RKO (cell line): Measurements from ENCODE around the gene ERC1.

Source experiments
- DNase-seq: peaks from one replicate; pipeline ENCODE4 v3.0.0-alpha.2; 2016; ENCODE audit warnings: low spot score

ERC1 gene

DNA sequence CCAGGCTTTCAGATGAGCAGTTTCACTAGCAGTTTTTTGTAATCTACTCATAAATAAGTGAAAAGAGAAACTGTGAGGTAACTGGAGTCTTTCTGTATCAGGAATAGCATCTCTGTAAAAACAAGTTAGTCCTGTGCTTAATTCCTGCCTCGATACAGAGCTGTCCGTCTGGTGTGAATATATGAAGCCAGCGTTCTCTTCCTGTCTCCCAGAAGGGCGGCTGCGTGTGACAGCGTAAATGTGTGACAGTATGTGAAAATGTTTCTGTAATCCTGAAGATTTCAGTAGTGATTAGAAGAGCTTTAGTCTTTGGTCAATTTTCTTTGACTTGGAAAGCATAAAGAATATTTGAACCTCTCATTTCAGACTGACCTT, 453.1 kb downstream of the ERC1 start:
- DNase-seq = no peak

DNA sequence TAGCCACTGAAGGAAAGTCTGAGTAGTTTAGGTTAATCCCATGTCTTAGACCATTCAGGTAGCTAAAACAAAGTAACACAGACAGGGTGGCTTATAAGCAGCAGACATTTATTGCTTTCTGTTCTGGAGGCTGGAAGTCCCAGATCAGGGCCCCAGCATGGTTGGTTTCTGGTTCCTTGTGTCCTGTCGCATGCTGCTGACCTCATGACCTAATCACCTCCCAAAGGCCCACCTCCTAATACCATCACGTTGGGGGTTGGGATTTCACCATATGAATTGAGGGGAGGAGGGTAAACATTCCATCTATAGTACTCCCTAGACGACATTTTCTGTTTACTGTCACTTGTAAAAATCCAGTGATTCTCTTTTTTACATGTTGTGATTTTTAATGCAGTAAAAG, 454.8 kb downstream of the ERC1 start:
- no peak for DNase-seq

DNA sequence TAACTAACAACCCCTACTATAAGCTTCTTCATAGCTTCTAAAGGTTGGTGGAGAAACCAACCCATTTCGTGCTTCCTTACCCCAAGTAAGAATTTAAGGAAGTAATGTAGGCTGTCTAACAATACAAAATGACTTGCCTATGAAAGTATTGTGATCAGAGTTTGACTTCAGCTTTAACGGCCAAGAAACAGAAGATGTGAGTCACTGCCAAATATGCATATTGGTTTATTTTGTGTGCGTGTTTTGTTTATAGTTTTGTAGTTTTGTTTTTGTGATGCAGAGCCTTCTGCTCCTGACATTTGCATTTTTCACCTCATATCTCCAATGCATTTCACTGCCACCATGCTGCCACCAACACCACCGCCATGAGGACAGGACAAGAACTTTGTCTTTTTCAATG, 457.3 kb downstream of the ERC1 start:
- DNase-seq = no peak

DNA sequence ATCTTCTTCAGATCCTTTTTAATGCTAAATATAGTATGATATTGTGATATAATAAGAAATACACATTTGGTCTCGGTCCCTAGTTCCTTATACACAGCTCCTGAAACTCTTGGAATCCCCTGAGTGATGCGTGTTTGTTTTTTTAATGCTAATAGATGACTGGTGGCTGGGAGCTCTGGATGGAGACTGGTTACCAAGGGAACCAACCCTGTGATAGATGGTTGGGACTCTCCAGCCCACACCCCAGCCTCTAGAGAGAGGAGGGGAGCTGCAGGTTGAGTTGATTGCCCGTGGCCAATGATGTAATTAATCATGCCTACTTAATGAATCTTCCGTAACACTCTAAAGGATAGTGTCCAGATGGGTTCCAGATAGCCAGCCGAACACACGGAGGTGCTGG, 462.8 kb downstream of the ERC1 start:
- DNase-seq = no peak

DNA sequence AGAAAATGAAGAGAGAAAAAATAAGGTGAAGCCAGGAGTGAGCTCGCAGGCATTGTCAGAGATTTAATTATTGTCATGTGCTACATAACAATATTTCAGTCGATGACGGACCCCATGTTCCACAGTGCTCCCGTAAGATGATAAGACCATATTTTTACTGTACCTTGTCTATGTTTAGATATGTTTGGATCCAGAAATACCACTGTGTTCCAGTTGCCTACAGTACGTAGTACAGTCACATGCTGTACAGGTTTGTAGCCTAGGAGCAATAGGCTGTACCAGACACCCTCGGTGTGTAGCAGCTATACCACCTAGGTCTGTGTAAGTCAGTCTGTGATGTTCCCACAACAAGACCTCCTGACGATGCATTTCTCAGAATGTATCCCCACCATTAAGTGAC, 465.9 kb downstream of the ERC1 start:
- DNase-seq = no peak

DNA sequence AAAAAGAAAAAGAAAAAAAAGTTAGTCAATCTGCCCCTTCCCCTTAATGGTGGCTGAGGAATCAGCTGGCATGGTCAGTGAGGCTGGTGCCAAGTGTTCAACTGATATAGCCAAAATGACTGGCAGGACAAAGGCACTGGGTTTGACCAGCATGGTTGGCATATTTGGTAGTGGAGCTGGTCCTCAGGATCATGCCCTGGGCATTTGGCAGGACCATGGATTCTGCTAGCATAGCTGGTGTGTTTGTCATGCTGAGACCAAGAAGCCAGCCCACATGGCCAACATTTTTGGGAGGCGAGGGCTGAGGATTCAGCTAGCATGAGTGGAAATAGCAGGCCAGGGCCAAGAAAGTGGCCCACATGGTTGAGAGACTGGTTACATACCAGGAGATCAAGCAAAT, 466.9 kb downstream of the ERC1 start:
- peak; percentile 9 for DNase-seq

DNA sequence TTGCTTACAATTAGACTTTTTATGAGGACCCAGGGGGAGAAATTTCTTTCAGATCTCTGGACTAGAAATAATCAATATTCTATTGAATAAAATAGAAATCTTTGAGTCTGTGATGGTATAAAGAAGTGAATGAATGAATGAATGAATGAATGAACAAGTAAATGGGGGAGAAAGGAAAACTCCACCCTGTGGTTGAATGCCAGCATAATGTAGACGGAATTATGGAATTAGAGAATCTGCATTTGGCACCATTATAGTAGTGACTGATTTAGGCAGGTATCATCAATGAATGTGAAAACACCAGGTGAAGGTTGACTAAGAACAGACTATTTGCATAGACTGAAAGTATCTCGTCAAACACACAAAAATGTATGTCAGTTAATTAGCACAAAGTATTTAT, 468.3 kb downstream of the ERC1 start:
- no peak for DNase-seq

DNA sequence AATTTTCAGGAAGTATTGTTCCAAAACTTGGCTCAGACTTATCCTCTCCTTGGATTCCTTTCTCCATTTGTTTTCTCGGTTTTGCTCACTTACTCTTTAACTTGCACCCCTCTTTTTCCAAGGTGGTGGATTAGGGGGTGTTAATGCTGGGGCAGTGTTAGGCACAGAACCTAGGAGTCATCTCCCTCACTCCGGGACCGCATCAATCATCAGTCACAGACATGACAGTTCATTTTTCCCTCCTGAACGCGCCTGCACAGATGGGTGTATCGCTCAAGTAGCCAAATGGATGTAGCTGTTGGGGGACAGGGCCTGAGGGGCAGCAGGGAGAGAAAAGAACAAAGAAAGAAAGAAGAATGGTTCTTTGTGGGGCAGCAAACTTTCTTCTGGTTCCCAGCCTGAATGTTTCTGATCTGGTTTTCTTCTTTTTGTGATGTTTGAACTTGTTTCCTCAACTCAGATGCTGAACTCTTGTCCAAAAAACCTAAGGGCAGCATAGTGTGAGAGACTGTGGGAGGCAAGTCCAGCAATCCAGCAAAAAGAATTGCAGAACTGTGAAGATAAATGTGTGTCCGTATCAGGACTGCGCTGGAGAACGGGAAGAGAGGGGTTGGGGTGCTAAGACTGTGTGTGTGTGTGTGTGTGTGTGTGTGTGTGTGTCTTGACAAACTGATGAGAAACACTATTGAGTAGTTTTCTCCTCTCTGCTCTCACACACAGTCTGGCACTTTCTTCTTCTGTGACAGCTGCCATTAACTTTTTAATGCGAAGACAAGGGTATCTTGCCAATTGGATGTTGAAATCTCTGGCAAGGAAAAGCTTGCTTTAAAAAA, 472.3 kb downstream of the ERC1 start:
- no peak for DNase-seq

DNA sequence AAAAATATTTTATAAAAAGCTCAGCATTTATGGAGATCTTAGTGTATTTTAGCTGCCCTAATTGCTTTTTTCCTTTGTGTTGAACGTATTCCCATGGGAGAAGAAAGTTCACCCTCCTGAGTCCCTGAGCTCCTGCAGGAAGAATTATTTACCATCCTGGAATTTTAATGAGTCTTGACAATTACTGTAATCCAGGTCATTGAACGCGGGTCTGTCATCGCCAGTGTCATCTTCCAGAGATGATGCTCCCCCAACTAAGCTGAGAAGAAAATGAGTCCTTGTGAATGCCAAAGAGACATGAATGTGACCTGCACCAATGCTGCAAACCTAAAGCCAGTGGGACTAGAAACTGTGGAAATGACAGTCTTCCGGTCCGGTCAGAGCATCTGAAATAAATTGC, 473.9 kb downstream of the ERC1 start:
- DNase-seq = no peak

DNA sequence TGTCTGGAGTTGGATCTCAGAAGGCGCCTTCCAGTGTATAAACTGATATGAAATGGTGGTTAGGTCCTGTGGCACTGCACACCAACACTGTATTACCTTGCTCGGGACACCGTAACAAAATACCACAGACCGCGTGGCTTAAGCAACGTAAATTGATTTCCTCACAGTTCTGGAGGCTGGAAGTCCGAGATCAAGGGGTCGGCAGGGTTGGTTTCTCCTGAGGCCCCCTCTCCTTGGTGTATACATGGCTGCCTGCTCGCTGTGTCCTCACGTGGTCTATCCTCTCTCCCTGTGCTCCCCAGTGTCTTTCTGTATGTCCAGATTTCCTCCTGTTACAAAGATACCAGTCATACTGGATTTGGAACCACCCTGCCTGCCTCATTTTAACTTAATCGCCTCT, 475.0 kb downstream of the ERC1 start:
- DNase-seq = no peak

DNA sequence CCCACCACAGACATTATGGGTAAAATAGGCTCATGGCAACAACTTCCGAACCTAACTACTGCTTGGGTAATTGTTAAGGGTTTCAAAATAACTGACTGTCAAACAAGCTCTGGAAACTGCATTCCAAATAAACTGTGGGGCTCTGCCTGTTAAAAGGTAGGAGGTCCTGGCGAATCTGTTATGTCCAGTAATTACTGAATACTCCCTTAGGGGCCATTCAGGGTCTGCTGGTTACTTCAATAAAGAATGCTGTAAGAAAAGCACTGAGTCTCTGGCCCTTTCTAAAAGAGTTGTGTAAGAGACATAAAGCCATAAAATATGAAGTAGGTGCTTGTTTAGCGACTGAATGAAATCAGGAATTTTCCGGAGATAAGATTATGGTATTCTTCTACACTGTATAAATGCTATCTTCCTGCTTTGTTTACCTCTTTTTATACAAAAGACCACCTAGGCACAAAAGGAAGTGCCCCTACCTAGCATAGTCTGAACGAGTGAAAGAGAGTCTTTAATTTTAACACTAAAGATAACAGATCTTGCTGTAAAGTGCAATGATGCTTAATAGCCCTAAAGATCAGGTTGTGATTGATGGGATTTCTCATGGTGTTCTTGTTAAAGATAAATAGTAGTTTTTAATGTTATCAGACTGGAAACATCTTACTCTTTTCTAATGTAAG, 475.6 kb downstream of the ERC1 start:
- no peak for DNase-seq

DNA sequence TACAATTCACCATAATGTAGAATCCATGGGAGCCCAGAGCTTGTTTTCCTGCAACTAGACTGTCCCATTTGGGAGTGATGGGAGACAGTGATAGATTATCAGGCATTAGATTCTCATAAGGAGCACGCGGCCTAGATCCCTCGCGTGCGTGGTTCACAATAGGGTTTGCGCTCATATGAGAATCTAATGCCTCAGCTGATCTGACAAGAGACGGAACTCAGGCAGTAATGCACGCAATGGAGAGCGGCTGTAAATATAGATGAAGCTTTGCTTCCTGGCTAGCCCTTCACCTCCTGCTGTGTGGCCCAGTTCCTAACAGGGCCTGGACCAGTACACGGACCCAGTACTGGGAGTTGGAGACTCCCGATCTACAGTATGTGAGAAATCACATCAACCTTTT, 476.7 kb downstream of the ERC1 start:
- no peak for DNase-seq

DNA sequence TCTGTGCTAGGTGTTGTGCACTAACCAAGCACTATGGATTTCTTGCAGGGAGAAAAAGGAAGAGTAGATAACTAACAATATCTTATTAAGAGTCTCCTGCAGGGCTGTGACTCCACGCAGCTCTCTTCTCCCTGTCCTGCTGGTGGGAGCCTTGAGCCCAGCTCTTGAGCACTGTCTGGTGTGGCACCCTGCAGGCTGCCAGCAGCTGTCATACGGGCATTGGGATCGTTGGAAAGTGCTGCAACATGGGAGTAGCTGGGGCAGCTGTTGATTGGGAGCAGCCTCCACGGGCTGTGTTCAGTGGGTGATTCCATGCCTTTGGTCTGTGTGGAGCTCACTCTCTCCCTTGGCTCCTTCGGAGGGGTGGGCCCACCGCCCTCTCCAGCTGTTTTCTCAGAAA, 478.0 kb downstream of the ERC1 start:
- no peak for DNase-seq

DNA sequence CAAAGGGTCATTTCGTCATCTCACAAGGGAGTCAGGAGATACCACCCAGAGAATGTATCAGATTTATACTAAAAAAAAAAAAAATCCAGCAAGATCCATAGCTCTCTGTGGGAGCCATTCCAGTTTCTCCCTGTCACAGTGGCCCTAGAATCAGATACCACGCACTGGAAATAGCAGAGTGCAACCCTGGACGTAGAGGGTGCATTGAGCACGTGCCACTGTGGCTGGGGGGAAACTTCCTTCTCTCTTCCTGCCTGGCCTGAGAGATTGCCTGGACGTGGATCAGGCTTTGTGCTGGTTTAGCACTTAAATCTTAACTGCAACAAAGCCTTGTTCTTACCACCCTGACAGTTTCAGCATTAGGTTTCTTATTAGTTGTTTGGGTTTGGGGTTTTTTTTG, 479.0 kb downstream of the ERC1 start:
- no peak for DNase-seq

DNA sequence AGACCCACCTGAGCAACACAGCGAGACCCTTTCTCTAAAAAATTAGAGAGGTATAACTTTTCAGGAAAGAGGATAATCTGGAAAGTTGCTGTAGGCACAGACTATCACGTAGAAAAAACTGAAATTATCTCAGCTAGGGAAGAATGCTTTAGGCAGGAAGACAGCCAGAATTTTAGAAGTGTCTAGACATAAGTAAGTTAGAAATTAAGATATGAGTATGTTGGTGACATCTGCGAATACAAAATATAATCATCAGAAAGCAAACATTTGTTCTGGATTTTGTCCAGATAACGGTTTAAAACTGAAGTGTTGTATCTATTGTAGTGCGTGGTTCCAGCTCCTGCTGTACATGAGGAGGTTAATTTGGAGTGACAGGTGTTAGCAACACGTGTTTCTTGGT, 480.2 kb downstream of the ERC1 start:
- DNase-seq = no peak

DNA sequence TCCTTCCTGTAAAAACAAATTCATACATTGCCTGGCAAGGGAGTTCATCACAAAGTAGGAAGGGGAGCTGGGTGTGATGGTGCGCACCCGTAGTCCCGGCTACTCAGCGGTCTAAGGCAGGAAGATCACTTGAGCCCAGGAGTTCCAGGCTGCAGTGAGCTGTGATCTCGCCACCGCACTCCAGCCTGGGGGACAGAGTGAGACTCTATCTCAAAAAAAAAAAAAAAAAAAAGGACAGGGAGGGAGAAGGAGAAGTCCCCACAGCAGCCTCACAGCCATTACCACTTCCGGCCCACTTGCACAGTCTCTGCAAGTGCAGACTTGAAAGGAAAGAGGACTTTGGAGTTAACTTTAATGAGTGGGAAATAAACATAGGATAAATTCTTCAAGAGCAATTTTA, 482.4 kb downstream of the ERC1 start:
- DNase-seq = no peak

DNA sequence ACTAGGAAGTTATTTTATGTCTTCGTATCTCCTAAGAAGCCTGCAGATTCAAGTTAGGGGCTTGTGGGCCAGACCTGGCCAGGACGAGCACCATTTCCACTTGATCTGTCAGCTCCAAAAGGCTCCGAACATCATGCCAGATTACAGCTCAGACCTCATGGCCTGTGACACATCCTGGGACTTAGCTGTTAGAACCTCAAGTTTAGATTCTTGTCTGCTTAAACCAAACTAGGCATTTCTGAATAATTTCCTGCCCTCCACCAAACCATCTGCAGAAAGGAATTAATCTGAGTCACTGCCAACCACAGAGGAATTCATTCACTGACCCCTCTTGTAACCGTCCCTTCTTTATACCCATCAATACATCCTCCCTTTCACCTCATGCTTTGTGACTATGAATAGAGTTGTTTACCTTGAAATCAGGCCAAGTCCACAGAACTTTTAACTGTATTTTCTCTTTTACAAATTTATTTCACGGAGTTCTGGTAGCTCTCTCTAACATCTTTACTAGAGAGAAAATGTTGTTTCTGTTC, 483.1 kb downstream of the ERC1 start:
- peak; percentile 96 for DNase-seq

DNA sequence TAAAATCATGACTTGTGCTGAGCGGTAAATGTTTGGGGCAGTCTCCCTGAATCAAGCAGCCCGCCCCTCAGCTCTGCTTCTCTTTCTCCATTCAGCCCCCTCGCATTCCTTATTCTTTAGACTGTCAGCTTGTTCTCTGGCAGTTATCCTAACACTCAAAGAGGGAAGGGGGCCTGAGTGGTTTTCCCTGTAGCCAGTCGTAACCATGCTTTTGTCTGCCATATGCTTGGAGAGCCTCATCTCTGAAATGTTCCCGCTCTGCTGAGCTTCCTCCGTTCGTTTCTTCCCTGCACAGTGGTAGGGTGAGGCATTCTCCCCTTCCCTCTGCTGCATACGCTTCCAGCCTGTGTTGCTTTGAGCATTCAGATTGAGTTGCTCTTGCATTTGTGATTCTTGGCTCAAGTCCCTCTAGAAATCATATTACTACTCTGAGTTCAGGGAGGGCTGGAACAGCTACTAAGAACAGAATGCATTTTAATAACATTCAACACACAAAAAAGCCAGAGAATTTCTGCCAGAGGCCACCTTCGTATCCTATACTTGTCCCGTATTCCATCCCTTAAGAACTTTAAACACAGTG, 483.6 kb downstream of the ERC1 start:
- DNase-seq = no peak

DNA sequence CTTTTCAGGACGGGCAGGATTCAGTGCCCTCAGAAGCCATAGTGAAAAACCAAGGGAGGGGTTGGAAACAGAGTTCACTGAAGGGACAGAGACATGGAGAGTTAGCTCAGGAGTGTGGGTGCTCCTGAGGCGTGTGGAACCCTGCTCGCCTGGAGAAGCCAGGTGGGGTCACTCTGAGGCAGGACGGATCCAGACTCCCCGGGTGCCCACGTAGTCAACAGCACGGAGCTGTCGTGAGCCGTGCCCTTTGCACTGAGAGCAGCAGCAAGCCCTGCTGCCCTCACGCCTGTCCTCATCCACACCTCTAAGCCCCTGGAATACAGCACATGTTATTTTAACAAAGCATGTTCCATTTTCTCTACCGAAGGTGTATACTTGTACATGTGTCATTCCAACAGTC, 488.6 kb downstream of the ERC1 start:
- no peak for DNase-seq

DNA sequence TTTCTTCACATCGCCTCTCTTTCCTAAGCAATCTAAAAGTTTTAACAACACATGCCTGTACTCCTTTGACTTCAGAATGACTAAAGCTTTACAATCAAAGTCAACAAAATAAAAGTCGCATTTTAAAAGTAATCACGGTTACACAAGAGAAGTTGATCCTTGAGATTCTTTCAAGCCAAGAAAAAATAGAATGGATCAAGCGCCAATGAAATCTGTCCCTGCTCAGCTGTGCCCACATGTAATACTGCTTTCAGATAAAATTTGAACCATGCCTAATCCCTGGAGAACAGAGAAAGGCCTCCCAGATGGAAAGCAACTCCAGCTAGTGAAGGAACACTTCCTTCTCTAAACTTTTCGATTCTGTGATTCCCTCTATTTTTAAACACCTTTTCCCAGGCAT, 490.3 kb downstream of the ERC1 start:
- no peak for DNase-seq

DNA sequence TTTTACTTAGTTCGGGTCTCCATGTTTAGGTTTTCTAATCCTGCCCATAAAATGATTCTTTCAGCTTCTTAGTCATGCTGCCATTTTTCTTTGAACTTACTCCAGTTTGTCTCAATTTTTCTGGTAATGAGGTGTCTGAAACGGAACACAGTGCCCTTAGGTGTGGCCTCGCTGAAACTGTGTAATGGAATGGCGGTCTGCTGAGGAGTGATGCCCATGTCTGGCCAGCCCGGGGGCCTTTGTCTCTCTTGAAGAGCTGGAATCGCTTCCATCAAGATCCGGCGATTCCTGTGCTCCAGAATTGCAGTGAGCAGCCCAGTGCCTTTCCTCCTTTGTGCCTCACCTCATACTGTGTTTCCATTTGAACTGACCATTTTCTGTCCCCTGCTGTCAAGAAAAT, 490.9 kb downstream of the ERC1 start:
- no peak for DNase-seq

DNA sequence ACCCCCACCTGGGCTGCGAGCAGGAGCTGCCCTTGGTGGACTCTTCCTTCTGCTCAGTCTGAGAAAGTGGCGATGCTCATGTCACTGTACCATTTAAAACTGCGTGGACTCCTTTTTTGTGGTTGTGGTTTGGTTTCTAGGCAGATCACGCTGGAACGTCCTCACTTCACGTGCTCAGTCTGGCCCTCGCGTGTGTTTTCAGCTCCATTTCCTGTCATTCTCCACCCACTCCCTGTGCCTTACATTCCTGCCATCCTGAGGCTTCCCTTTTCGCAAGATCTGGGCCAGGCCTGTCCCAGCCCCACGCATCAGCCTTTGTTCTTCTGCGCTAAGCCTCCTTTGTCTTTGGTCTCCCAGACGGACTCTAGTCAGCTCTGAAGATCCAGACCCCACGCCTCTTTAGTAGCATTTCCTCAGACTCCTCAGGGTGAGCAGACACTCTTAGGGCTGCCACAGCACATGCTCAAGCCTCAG, 497.9 kb downstream of the ERC1 start:
- DNase-seq = no peak

DNA sequence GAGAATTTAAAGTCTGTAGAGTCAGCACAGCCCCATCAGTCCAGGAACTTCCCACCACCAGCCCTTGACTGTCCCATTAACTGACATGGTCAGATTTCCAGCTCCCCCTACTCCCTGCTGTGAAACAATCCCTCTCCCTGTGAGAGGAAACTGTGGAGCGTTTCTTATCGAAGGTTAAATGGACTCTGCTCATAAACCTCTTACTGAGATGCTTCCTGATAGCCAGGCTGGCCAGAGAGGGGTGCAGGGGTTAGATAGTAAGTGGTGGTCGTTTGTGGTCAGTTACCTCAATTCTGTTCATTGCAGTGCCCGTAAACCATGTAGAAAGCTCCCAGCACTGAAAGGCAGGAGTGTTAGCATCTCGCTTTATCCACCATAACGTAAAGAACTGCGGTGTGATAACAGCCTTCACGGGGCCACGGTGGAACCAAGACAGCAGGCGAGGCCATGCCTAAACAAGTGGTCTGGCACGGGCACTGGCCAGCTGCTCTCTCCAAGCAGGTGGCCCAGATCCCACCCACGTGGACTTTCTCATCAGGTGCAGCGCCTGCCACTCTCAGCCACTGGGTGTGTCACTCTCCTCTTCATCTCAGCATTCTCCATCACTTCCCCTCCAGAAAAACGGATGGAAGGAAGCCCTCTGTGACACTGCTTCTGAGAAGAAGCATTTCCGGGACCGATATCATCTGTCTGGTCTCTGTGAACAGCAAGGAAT, 501.1 kb downstream of the ERC1 start:
- DNase-seq = no peak
